Measurements from ENCODE around the gene ATG4A.

Gene ATG4A

DNA sequence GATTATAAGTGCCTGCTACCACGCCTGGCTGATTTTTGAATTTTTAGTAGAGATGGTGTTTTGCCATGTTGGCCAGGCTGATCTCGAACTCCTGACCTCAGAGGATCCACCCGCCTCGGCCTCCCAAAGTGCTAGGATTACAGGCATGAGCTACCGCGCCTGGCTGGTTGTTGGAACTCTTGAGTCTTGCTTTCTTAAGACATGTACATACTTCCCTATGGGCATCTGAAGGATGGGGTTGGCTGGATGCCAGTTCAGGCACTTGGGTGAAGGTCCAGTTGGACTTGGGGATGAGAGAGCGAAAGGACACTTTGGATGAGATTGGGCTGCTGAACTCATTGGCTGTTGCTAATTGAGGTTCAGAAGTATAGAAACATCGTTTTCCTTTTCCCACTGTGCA is 40.5 kb downstream of the ATG4A start:
- H2AFZ ChIP-seq (ENCODE audit: low read depth, low read length): no peak overlapping the region
- H3K27ac ChIP-seq (ENCODE audit: low read length): no peak overlapping the region
- H3K4me3 ChIP-seq (ENCODE audit: low read depth in 1 of 2, low read length in 2 of 2): no peak overlapping the region
- ATAC-seq (ENCODE audit: insufficient read depth, low read depth) (no peak), DNase-seq (no peak)
- peaks cover 14% of the 10 kb centered on the region; the same call in 1 of the 2 replicates for H3K36me3 ChIP-seq (ENCODE audit: insufficient read depth, low read length)
- no peaks in the 10 kb centered on the region for H4K20me1 ChIP-seq (ENCODE audit: insufficient read depth, low read length)
- H3K9me3 ChIP-seq (ENCODE audit: insufficient read depth, low read length, severe bottlenecking): no peaks in the 10 kb centered on the region
- no peak overlapping the region for H3K4me2 ChIP-seq (ENCODE audit: insufficient read depth, low read length)
- no peaks in the 10 kb centered on the region for H3K27me3 ChIP-seq (ENCODE audit: insufficient read depth, low read length, poor library complexity)
- H3K9ac ChIP-seq (ENCODE audit: low read depth, low read length): no peak overlapping the region
- no peaks in the 10 kb centered on the region for H3K4me1 ChIP-seq (ENCODE audit: insufficient read depth, low read length)
- no peaks in the 10 kb centered on the region for H3K79me2 ChIP-seq (ENCODE audit: insufficient read depth, low read length)
- TF ChIP-seq CTCF (IDR thresholded peaks at IDR 0.05; ENCODE audit: borderline replicate concordance, extremely low read depth, low read length, poor library complexity, severe bottlenecking) (no peak), EZH2 (IDR thresholded peaks at IDR 0.05; ENCODE audit: borderline replicate concordance, low read depth, low read length, severe bottlenecking) (no peak)

GRCh38 chrX:108132876-108133275 is 41.3 kb downstream of the ATG4A start:
- ATAC-seq (ENCODE audit: insufficient read depth, low read depth): no peak
- Histone ChIP-seq H3K9me3 (ENCODE audit: insufficient read depth, low read length, severe bottlenecking) (no peaks in the 10 kb centered on the region), H3K27ac (ENCODE audit: low read length) (no peak overlapping the region), H3K27me3 (ENCODE audit: insufficient read depth, low read length, poor library complexity) (no peaks in the 10 kb centered on the region), H3K79me2 (ENCODE audit: insufficient read depth, low read length) (no peaks in the 10 kb centered on the region), H2AFZ (ENCODE audit: low read depth, low read length) (no peak overlapping the region), H4K20me1 (ENCODE audit: insufficient read depth, low read length) (no peaks in the 10 kb centered on the region), H3K4me2 (ENCODE audit: insufficient read depth, low read length) (no peak overlapping the region), H3K36me3 (ENCODE audit: insufficient read depth, low read length) (peaks cover 13% of the 10 kb centered on the region; the same call in 1 of the 2 replicates), H3K9ac (ENCODE audit: low read depth, low read length) (no peak overlapping the region), H3K4me3 (ENCODE audit: low read depth in 1 of 2, low read length in 2 of 2) (no peak overlapping the region), H3K4me1 (ENCODE audit: insufficient read depth, low read length) (no peaks in the 10 kb centered on the region)
- no peak for DNase-seq
- TF ChIP-seq EZH2 (IDR thresholded peaks at IDR 0.05; ENCODE audit: borderline replicate concordance, low read depth, low read length, severe bottlenecking): no peak
- TF ChIP-seq CTCF (IDR thresholded peaks at IDR 0.05; ENCODE audit: borderline replicate concordance, extremely low read depth, low read length, poor library complexity, severe bottlenecking): no peak

DNA sequence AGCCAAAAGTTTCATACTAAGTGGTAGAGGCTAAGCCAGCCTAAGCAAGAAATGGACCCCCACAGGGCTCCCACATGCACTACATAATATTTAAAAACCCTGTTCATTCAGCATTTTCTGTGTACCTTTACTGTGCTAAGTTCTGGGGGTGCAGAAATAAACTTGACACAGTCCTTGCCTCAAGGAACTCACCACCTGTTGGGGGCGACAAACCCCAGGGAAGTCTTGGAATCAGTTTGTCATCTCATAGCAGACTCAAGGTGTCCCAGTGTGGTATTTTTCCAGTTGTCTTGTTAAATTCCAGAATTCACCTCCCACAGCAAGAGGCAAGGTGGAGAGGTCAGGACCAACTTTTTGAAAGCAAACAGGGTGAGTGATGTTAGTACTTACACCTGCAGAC is 43.1 kb downstream of the ATG4A start:
- H3K9me3 ChIP-seq (ENCODE audit: insufficient read depth, low read length, severe bottlenecking): no peaks in the 10 kb centered on the region
- H3K79me2 ChIP-seq (ENCODE audit: insufficient read depth, low read length): no peaks in the 10 kb centered on the region
- no peaks in the 10 kb centered on the region for H3K4me1 ChIP-seq (ENCODE audit: insufficient read depth, low read length)
- H2AFZ ChIP-seq (ENCODE audit: low read depth, low read length): no peak overlapping the region
- TF ChIP-seq EZH2 (IDR thresholded peaks at IDR 0.05; ENCODE audit: borderline replicate concordance, low read depth, low read length, severe bottlenecking): no peak
- TF ChIP-seq CTCF (IDR thresholded peaks at IDR 0.05; ENCODE audit: borderline replicate concordance, extremely low read depth, low read length, poor library complexity, severe bottlenecking): no peak
- no peaks in the 10 kb centered on the region for H3K27me3 ChIP-seq (ENCODE audit: insufficient read depth, low read length, poor library complexity)
- DNase-seq: no peak
- no peak overlapping the region for H3K27ac ChIP-seq (ENCODE audit: low read length)
- ATAC-seq (ENCODE audit: insufficient read depth, low read depth): no peak
- H4K20me1 ChIP-seq (ENCODE audit: insufficient read depth, low read length): no peaks in the 10 kb centered on the region
- H3K4me2 ChIP-seq (ENCODE audit: insufficient read depth, low read length): no peak overlapping the region
- peaks cover 29% of the 10 kb centered on the region for H3K36me3 ChIP-seq (ENCODE audit: insufficient read depth, low read length)
- H3K9ac ChIP-seq (ENCODE audit: low read depth, low read length): no peak overlapping the region
- no peak overlapping the region for H3K4me3 ChIP-seq (ENCODE audit: low read depth in 1 of 2, low read length in 2 of 2)
